PC-9 (cell line): Measurements from ENCODE around the gene USP48. TPM values are rescaled to one million over a fixed set of nuclear protein-coding genes. Genes with fewer than 3 reads are reported as not detected.
"Not testable (repeated sequence)": the region's sequence is repeated elsewhere in the genome, so short reads cannot be mapped to it uniquely, and the experiment has no call there.

Experiments used
- BruUV-seq: library from RNA; stranded (reverse); fragments of 400-500 nt; replicated peaks from 2 replicates; lab custom pipeline; 2021; lab: Mats Ljungman, UMichigan
- CTCF ChIA-PET: fragments of 300-600 bp; sonication (Branson Sonifier 250); formaldehyde crosslinking; loops from one replicate; lab custom pipeline; 2022; ENCODE audit warnings: antibody characterized with exemption; lab: Charles Lee
- POLR2A ChIA-PET: fragments of 300-600 bp; sonication (Branson Sonifier 250); formaldehyde crosslinking; loops from one replicate; lab custom pipeline; 2022; ENCODE audit warnings: antibody characterized with exemption; ENCODE audit not compliant: unreplicated experiment; lab: Charles Lee
- DNase-seq, 2 experiments: peaks; one replicate each; pipeline versions ENCODE4 v3.0.0 to v3.0.0-alpha.2; 2015 to 2022; ENCODE audit warnings: mixed read lengths in 1 of 2
- H2AFZ ChIP-seq: fragments of 200-600 bp; sonication (generic); 2 replicates; pipeline ENCODE4 v1.8.1; 2017; ENCODE audit warnings: antibody characterized with exemption
- H3F3A ChIP-seq: fragments of 200-600 bp; sonication (generic); 2 replicates; pipeline ENCODE4 v1.8.1; 2017; ENCODE audit warnings: antibody characterized with exemption, mild to moderate bottlenecking, low read depth; ENCODE audit not compliant: insufficient read depth
- H3K27ac ChIP-seq: fragments of 200-600 bp; sonication (generic); 2 replicates; pipeline ENCODE4 v1.6.1; 2016; ENCODE audit warnings: mixed run types
- H3K27me3 ChIP-seq: fragments of 200-600 bp; sonication (generic); 2 replicates; pipeline ENCODE4 v1.6.1; 2016; ENCODE audit warnings: low read depth, mixed run types; ENCODE audit not compliant: insufficient read depth
- H3K36me3 ChIP-seq: fragments of 200-600 bp; sonication (generic); 2 replicates; pipeline ENCODE4 v1.6.1; 2016; ENCODE audit warnings: low read depth, mixed run types
- H3K4me1 ChIP-seq: fragments of 200-600 bp; sonication (generic); replicated peaks from 2 replicates; pipeline ENCODE4 v1.6.1; 2016; ENCODE audit warnings: mixed run types; ENCODE audit not compliant: insufficient read depth
- H3K4me2 ChIP-seq: fragments of 200-600 bp; sonication (generic); 2 replicates; pipeline ENCODE4 v1.6.1; 2017; ENCODE audit warnings: mixed run types
- H3K4me3 ChIP-seq: fragments of 200-600 bp; sonication (generic); 2 replicates; pipeline ENCODE4 v1.6.1; 2016; ENCODE audit warnings: mixed run types
- H3K79me2 ChIP-seq: fragments of 200-600 bp; sonication (generic); 2 replicates; pipeline ENCODE4 v1.6.1; 2017; ENCODE audit warnings: low read depth, mixed run types
- H3K9me2 ChIP-seq: fragments of 200-600 bp; sonication (generic); 2 replicates; pipeline ENCODE4 v1.8.1; 2017; ENCODE audit warnings: mild to moderate bottlenecking; ENCODE audit not compliant: insufficient read depth
- H3K9me3 ChIP-seq: fragments of 200-600 bp; sonication (generic); 2 replicates; pipeline ENCODE4 v1.8.1; 2016; ENCODE audit warnings: low read depth; ENCODE audit not compliant: insufficient read depth
- H4K20me1 ChIP-seq: fragments of 200-600 bp; sonication (generic); 2 replicates; pipeline ENCODE4 v1.8.1; 2017; ENCODE audit not compliant: insufficient read depth
- CTCF ChIP-seq: fragments of 200-600 bp; sonication (generic); conservative IDR thresholded peaks from 2 replicates; pipeline ENCODE4 v1.6.1; 2017; ENCODE audit warnings: mixed run types, antibody characterized with exemption, mild to moderate bottlenecking, moderate library complexity
- EZH2 ChIP-seq: fragments of 200-600 bp; sonication (generic); IDR thresholded peaks from 2 replicates; pipeline ENCODE4 v1.8.0; 2017; ENCODE audit warnings: antibody characterized with exemption, low read depth
- intact Hi-C: fragments of 100-400 bp; cut with micrococcal nuclease; formaldehyde crosslinking; loops from one replicate; pipeline ENCODE4 v1.10.0; 2022; ENCODE audit not compliant: unreplicated experiment
- total RNA-seq: library from RNA; stranded (reverse); gene quantifications from 2 replicates; pipeline ENCODE4 v1.2.3, GENCODE V29; 2021

Gene USP48
- total RNA-seq, 1 experiment from 2014 or later: 63.1 TPM

- TF ChIP-seq CTCF (no peak), EZH2 (no peak)
- Histone ChIP-seq H3K9me2 (no peaks in the 10 kb centered on the region), H3K27ac (no peak overlapping the region), H3K36me3 (no peaks in the 10 kb centered on the region), H3F3A (peaks cover 21% of the 10 kb centered on the region; the same call in 1 of the 2 replicates), H4K20me1 (no peaks in the 10 kb centered on the region), H3K4me2 (no peak overlapping the region), H3K4me3 (no peak overlapping the region), H3K27me3 (no peaks in the 10 kb centered on the region), H2AFZ (no peak overlapping the region), H3K79me2 (no peaks in the 10 kb centered on the region), H3K9me3 (no peaks in the 10 kb centered on the region), H3K4me1 (peaks cover 21% of the 10 kb centered on the region)
- no TSS peak for BruUV-seq
- DNase-seq: no peak
- intact Hi-C loops: no loop called here
- ChIA-PET POLR2A (no interaction called here), CTCF (no interaction called here)
Observed at GRCh38 chr1:21680381-21680780, 102.6 kb downstream of the USP48 start.

- H3K9me2 ChIP-seq: no peaks in the 10 kb centered on the region
Observed at GRCh38 chr1:21677168-21677567, 105.8 kb downstream of the USP48 start.

GRCh38 chr1:21674957-21675356 is 108.0 kb downstream of the USP48 start:
- no TSS peak for BruUV-seq
- ChIA-PET CTCF (no interaction called here), POLR2A (no interaction called here)
- Histone ChIP-seq H3K4me3 (no peak overlapping the region), H3K9me3 (no peaks in the 10 kb centered on the region), H3K4me1 (peaks cover 30% of the 10 kb centered on the region), H3K36me3 (no peaks in the 10 kb centered on the region), H3K27ac (peak overlapping the region; percentile 52), H3K4me2 (0 out of 2 replicates have a peak overlapping the region, but pooled peaks have one; percentile 77), H2AFZ (no peak overlapping the region), H4K20me1 (no peaks in the 10 kb centered on the region), H3K79me2 (no peaks in the 10 kb centered on the region), H3K9me2 (no peaks in the 10 kb centered on the region), H3K27me3 (no peaks in the 10 kb centered on the region), H3F3A (peaks cover 21% of the 10 kb centered on the region; the same call in 1 of the 2 replicates)
- no peak for TF ChIP-seq EZH2
- TF ChIP-seq CTCF: no peak
- intact Hi-C loops: no loop called here
- no peak for DNase-seq

More at GRCh38 chr1:21677168-21677567, 105.8 kb downstream of the USP48 start:
- Histone ChIP-seq H3K79me2 (no peaks in the 10 kb centered on the region), H3K4me3 (no peak overlapping the region), H3K27me3 (no peaks in the 10 kb centered on the region), H3K4me2 (peak overlapping the region; percentile 77), H3K4me1 (peaks cover 30% of the 10 kb centered on the region), H4K20me1 (no peaks in the 10 kb centered on the region), H3K27ac (no peak overlapping the region), H3F3A (peaks cover 21% of the 10 kb centered on the region; the same call in 1 of the 2 replicates), H3K9me3 (no peaks in the 10 kb centered on the region), H2AFZ (no peak overlapping the region), H3K36me3 (no peaks in the 10 kb centered on the region)
- intact Hi-C loops: no loop called here
- no TSS peak for BruUV-seq
- POLR2A ChIA-PET: no interaction called here
- no peak for DNase-seq
- CTCF ChIA-PET: no interaction called here
- TF ChIP-seq EZH2 (no peak), CTCF (no peak)

- H3K9me3 ChIP-seq, H3K27me3 ChIP-seq, H4K20me1 ChIP-seq, H3K27ac ChIP-seq, H3K36me3 ChIP-seq, H3K4me2 ChIP-seq, CTCF ChIA-PET, H3K79me2 ChIP-seq, BruUV-seq, DNase-seq, H2AFZ ChIP-seq, H3K4me3 ChIP-seq, intact Hi-C loops, POLR2A ChIA-PET, H3K9me2 ChIP-seq: not testable (repeated sequence)
- H3F3A ChIP-seq: peaks cover 21% of the 10 kb centered on the region; the same call in 1 of the 2 replicates
- peaks cover 30% of the 10 kb centered on the region for H3K4me1 ChIP-seq
Observed at GRCh38 chr1:21673853-21674252, 109.1 kb downstream of the USP48 start.
